ENCODE results near the gene MEF2A.

The MEF2A gene

GRCh38 chr15:99683000-99683670 is 117.4 kb downstream of the MEF2A start:
- no peak for TF ChIP-seq CTCF (IDR thresholded peaks at IDR 0.05; ENCODE audit: insufficient read depth, low read depth, low read length, missing control alignments)
- no peak for DNase-seq (ENCODE audit: low read depth)
- no peak overlapping the region for H3K4me3 ChIP-seq (ENCODE audit: low read depth, low read length)

- no peak for TF ChIP-seq CTCF (IDR thresholded peaks at IDR 0.05; ENCODE audit: insufficient read depth, low read depth, low read length, missing control alignments)
- no peak for DNase-seq (ENCODE audit: low read depth)
- no peak overlapping the region for H3K4me3 ChIP-seq (ENCODE audit: low read depth, low read length)
Observed at GRCh38 chr15:99686290-99686689, 120.5 kb downstream of the MEF2A start.

- no peak for TF ChIP-seq CTCF (IDR thresholded peaks at IDR 0.05; ENCODE audit: insufficient read depth, low read depth, low read length, missing control alignments)
- DNase-seq (ENCODE audit: low read depth) = peak; percentile 35
- H3K4me3 ChIP-seq (ENCODE audit: low read depth, low read length) = no peak overlapping the region
Observed at GRCh38 chr15:99692825-99693224, 127.0 kb downstream of the MEF2A start.

- DNase-seq (ENCODE audit: low read depth) = no peak
- no peak overlapping the region for H3K4me3 ChIP-seq (ENCODE audit: low read depth, low read length)
- no peak for TF ChIP-seq CTCF (IDR thresholded peaks at IDR 0.05; ENCODE audit: insufficient read depth, low read depth, low read length, missing control alignments)
Observed at GRCh38 chr15:99696096-99696495, 130.3 kb downstream of the MEF2A start.

- no peak overlapping the region for H3K4me3 ChIP-seq (ENCODE audit: low read depth, low read length)
- no peak for TF ChIP-seq CTCF (IDR thresholded peaks at IDR 0.05; ENCODE audit: insufficient read depth, low read depth, low read length, missing control alignments)
- DNase-seq (ENCODE audit: low read depth) = no peak
Observed at GRCh38 chr15:99702895-99703602, 137.3 kb downstream of the MEF2A start.

GRCh38 chr15:99703603-99704443 is 138.0 kb downstream of the MEF2A start:
- peak; percentile 63 for DNase-seq (ENCODE audit: low read depth)
- peak; percentile 11 for TF ChIP-seq CTCF (IDR thresholded peaks at IDR 0.05; ENCODE audit: insufficient read depth, low read depth, low read length, missing control alignments)
- no peak overlapping the region for H3K4me3 ChIP-seq (ENCODE audit: low read depth, low read length)

Measured in GM12865 (cell line).